ENCODE data around the gene KMT5C. TPM values are rescaled to one million over a fixed set of nuclear protein-coding genes. Genes with fewer than 3 reads are reported as not detected.

The KMT5C gene
- total RNA-seq, 4 donors from 2014 or later, result 5.0 to 8.7 (median 8.1) TPM

GRCh38 chr19:55382522-55383054 lies 42.9 kb downstream of the KMT5C start:
- DNase-seq (ENCODE audit: extremely low spot score), result no peak
- Histone ChIP-seq H3K4me3 (no peak overlapping the region), H3K27ac (replicated peaks in 1 of 4) (no peak overlapping the region), H3K27me3 (peaks cover 0 to 7% (median 2%) of the 10 kb centered on the region in 4 donors), H3K9me3 (no peaks in the 10 kb centered on the region), H3K4me1 (peaks cover 28 to 40% (median 37%) of the 10 kb centered on the region in 4 donors), H3K36me3 (peaks cover under 1 to 12% (median 9%) of the 10 kb centered on the region in 4 donors)
- intact Hi-C loops (cut with DNase I), result loop anchor here (5.0 kb wide), 2 partner anchors 40 to 80 kb away; no protein-coding TSS in a partner anchor
- 100% methylated on average over 3 of the region's 3 CpGs for WGBS
- TF ChIP-seq CTCF (IDR thresholded peaks at IDR 0.05), result no peak
- TF ChIP-seq POLR2AphosphoS5 (IDR thresholded peaks at IDR 0.05), result no peak
- TF ChIP-seq EP300 (IDR thresholded peaks at IDR 0.05), result no peak
- no peak for TF ChIP-seq POLR2A (IDR thresholded peaks at IDR 0.05; ENCODE audit: low read depth)

DNA sequence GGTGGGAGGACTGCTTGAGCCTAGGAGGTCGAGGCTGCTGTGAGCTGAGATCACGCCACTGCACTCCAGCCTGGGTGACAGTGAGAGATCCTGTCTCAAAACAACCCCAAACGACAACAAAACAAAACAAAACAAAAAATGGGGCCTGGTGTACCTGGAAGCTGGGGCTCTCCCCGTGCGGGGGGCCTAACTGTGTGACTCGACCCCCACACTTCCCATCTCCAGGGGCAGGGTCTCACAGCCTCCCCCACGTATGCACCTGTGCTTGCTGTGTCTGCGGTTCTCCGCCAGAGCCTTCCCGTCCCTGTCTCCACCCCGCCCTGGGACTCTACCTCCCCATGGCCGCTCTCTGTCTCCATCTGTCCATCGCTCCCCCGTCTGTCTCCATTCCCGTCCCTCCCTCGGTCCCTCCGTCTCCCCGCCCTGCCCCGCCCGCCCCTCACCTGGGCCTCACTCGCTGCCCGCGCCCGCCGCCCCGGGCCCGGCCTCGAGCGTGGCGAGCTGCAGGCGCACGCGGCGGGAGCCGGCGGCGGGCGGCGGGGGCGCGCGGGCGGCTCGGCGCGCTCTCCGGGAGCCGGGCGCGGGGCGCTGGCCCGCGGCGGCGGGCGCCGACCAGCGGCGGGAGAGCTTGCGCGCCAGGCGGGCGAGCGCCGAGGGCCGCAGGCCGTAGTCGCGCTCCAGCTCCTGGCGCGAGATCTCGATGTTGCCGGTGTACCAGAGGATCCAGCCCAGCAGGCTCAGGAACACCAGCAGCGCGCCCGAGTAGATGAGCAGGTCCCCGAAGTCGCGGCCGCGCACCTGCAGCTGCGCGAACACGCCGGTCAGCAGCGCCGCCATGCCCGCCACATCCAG lies 43.8 kb downstream of the KMT5C start:
- intact Hi-C loops (cut with DNase I), result loop anchor here (5.0 kb wide), 2 partner anchors 41 to 81 kb away; no protein-coding TSS in a partner anchor
- Histone ChIP-seq H3K4me3 (peak overlapping the region; percentile 71 to 87 (median 77)), H3K9me3 (no peaks in the 10 kb centered on the region), H3K36me3 (peaks cover 8 to 21% (median 18%) of the 10 kb centered on the region in 4 donors), H3K27ac (replicated peaks in 1 of 4) (peak overlapping the region; percentile 88 to 94 (median 90)), H3K27me3 (no peaks in the 10 kb centered on the region), H3K4me1 (peaks cover 37 to 45% (median 41%) of the 10 kb centered on the region in 4 donors)
- no peak for DNase-seq (ENCODE audit: extremely low spot score)
- no peak for TF ChIP-seq EP300 (IDR thresholded peaks at IDR 0.05)
- peak; percentile 16 to 50 for TF ChIP-seq POLR2AphosphoS5 (IDR thresholded peaks at IDR 0.05)
- TF ChIP-seq POLR2A (IDR thresholded peaks at IDR 0.05; ENCODE audit: low read depth), result no peak
- peak; percentile 13 to 50 (median 38) for TF ChIP-seq CTCF (IDR thresholded peaks at IDR 0.05)
- WGBS, result 12% methylated on average over 31 of the region's 88 CpGs

GRCh38 chr19:55384131-55384919 lies 44.6 kb downstream of the KMT5C start, which contains the start of gene TMEM238:
TSS of gene TMEM238 (minus strand) at chr19:55384292. CDS start at chr19:55384259, 33 bp downstream.
- Histone ChIP-seq H3K27me3 (no peaks in the 10 kb centered on the region), H3K36me3 (peaks cover 8 to 29% (median 26%) of the 10 kb centered on the region in 4 donors), H3K4me3 (peak within 1 kb of the TSS; percentile 71 to 87 (median 77)), H3K9me3 (no peaks in the 10 kb centered on the region), H3K27ac (replicated peaks in 1 of 4) (peak within 1 kb of the TSS; percentile 88 to 94 (median 90)), H3K4me1 (peaks cover 46 to 53% (median 49%) of the 10 kb centered on the region in 4 donors)
- 12% methylated on average over 16 of the region's 72 CpGs for WGBS
- no peak for DNase-seq (ENCODE audit: extremely low spot score)
- intact Hi-C loops (cut with DNase I), result loop anchor here (5.0 kb wide), 2 partner anchors 42 to 82 kb away; no protein-coding TSS in a partner anchor
- TF ChIP-seq CTCF (IDR thresholded peaks at IDR 0.05) (peak in 1 of 3 experiments; percentile 10), POLR2AphosphoS5 (IDR thresholded peaks at IDR 0.05) (no peak), EP300 (IDR thresholded peaks at IDR 0.05) (no peak)

- Histone ChIP-seq H3K9me3 (no peaks in the 10 kb centered on the region), H3K4me3 (peak overlapping the region; percentile 71 to 87 (median 77)), H3K36me3 (peaks cover 8 to 37% (median 34%) of the 10 kb centered on the region in 4 donors), H3K27me3 (no peaks in the 10 kb centered on the region), H3K4me1 (peaks cover 47 to 61% (median 55%) of the 10 kb centered on the region in 4 donors), H3K27ac (replicated peaks in 1 of 4) (peak overlapping the region; percentile 88 to 94 (median 90))
- no peak for TF ChIP-seq POLR2AphosphoS5 (IDR thresholded peaks at IDR 0.05)
- no peak for TF ChIP-seq CTCF (IDR thresholded peaks at IDR 0.05)
- TF ChIP-seq EP300 (IDR thresholded peaks at IDR 0.05), result no peak
- no peak for TF ChIP-seq POLR2A (IDR thresholded peaks at IDR 0.05; ENCODE audit: low read depth)
- intact Hi-C loops (cut with DNase I), result loop anchor here (5.0 kb wide), 2 partner anchors 43 to 83 kb away; no protein-coding TSS in a partner anchor
- 11% methylated on average over 26 of the region's 34 CpGs for WGBS
- peak; percentile 99 for DNase-seq (ENCODE audit: extremely low spot score)
Observed at GRCh38 chr19:55384920-55385723, 45.4 kb downstream of the KMT5C start.

Measured in esophagus muscularis mucosa (tissue), 4 donors.